ENCODE data around the gene AFAP1L2.

AFAP1L2 gene

DNA sequence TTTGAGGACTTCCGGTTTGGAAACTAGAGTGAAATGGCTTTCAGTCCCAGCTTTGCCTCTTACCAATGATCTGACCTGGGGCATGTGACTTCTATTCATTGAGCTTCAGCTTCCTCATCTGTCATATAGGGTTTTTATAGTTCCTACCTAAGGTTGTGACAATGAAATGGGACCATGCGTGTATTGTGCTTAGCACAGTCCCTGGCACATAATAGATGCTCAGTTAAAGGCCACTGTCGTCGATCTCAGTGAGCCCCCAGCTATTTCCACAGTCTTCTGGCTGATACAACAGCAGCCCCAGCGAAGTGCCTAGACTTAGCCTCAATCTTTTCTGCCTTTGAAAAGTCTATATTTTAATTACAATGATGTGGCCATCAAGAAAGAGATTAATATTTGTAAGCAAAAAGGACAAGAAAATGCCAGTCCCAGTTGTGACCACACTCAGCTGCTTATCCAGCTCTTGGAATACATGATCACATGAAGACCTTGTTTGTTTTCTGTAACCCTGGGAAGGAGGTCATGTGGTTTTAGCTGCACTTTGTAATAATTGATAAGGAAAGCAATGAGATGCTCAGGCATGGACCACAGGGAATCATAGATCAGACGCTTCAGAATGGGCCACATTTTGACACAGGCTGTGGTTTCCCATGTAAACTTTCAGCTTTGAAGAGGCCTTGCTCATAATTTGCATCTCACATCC is 120.6 kb downstream of the AFAP1L2 start:
- FAIRE-seq, result no peak

DNA sequence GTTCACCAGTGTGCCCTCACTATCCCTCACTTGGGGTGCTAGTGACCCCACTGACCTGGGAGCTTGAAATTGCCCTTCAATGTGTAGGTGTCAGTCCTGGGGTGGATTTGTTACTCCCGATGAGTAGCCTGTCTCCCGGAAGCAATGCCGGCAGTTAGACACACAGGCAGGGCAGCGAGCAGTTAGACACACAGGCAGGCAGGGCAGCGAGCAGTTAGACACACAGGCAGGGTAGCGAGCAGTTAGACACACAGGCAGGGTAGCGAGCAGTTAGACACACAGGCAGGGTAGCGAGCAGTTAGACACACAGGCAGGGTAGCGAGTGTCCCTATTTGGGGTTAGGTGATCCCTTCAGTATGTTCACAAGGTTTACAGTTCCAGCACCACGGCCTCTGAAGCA is 121.2 kb downstream of the AFAP1L2 start:
- no peak for FAIRE-seq

DNA sequence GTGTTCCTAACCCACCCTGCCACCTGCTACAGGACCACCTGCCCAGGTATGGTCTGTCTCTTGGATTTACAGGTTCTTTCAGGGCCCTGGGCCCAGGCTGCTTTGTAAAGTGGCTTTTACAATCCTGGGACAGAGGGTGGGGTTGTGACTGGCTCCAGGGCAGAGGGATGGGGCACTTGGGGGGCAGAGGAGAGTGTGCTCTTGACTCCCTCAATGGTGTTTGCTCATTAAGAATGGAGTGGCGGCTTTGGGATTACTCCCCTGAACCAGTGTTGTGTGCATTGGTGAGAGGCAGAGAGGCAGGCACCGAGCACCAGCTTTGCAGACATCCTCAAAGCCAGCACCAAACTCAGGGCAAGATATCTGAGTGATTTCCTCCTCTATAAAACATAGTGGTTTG is 121.8 kb downstream of the AFAP1L2 start:
- FAIRE-seq, result no peak

DNA sequence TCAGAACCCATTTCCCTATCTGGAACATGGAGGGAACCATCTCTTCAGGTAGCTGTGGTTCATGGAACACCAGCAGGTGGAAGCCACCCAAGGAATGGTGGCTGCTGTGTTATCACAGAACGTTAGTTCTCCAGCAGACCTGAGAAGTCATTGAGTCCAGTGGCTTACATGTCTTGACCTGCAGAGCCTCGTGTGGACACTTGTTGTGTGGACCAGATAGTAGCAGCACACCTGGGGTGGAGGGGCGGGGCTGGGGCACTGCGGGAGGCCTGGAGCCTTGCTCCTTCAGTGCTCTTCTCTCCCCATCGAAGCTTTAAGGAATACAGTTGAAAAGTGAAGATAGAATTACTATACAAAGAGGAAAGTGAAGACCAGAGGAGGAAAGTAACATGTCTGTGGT is 122.8 kb downstream of the AFAP1L2 start:
- no peak for FAIRE-seq

DNA sequence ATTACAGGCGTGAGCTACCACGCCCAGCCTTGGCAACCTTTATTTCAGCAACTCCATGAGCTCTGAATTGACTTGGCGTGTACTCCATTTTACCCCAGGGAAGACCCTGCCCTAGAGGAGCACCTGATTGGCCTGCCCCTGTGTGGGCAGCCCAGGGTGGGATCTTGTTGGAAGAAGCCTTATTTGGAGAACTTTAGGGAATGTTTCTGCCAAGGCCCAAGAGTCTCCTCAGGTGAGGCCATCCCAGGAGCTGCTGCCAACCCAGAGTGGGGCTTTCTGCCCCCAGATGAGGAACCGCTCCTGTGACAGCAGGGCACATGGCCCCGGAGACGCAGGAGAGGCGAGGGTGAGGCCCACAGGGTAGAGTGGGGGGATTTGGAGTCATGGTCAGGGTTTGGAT is 123.3 kb downstream of the AFAP1L2 start:
- FAIRE-seq, result no peak

DNA sequence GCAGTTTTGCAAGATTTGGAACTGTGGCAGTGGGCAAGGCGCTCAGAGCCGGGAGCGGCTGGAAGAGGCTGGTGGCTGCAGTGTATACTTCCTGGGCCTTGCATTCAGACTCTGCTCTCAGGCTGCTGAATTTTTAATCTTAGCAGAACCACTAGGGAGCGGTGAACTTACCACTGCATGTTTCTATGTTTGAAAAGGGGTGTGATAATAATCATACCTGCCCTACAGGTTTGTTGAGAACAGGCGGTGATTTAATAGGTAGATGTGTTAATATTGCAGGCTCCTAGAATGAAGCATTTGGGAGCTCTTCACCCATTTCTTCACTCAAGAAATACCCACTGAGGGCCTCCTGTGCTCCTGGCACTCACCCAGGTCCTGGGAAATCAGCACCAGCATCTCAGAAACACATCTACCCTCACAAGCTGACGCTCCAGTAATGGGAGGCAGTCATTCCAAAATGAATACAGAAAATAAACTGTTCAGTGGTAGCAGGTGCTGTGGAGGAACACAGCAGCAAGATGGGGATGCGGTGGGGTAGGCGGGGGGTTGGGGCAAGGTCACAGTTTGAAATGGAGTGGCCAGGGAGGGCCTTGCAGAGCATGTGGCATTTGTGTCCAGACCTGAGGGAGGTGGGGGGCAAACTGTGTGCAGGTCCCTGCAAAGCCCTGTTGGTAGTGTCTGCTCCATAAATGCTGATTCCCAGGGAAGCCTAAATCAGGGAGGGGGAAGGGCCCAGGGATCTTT is 124.2 kb downstream of the AFAP1L2 start:
- FAIRE-seq, result no peak

DNA sequence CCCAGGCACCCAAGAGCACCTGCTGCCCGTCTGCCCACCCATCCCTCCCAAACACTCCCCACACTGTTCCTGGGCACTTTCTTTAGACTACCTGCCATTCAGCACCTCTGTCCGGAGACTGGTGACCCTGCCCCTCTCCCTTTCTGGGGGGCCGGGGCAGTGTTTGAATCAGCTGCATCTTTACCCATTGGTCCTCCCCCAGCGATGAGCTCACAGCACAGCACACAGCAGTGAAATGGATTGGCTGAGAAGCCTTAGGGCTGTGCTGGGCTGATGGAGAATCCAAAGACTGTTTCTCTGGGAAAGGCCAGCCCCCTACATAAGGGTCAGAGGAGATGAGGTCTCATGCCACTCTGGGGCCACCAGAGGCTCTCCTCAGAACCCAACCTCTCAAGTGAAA is 125.0 kb downstream of the AFAP1L2 start:
- FAIRE-seq, result no peak

DNA sequence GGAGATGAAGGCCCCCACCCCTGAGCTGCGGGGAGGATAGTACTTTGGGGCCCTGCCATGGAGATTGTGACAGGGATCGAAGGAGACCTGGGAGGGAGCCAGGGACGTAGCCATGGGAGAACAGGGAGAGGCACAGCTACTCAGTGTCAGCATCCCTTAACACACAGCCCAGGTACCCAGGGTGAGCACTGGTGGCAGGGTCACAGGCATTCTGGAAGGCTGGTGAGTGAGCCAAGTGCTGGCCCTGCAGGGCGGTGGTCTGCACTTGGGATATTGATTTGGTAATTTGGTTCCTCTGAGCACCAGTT is 125.5 kb downstream of the AFAP1L2 start:
- FAIRE-seq, result no peak

DNA sequence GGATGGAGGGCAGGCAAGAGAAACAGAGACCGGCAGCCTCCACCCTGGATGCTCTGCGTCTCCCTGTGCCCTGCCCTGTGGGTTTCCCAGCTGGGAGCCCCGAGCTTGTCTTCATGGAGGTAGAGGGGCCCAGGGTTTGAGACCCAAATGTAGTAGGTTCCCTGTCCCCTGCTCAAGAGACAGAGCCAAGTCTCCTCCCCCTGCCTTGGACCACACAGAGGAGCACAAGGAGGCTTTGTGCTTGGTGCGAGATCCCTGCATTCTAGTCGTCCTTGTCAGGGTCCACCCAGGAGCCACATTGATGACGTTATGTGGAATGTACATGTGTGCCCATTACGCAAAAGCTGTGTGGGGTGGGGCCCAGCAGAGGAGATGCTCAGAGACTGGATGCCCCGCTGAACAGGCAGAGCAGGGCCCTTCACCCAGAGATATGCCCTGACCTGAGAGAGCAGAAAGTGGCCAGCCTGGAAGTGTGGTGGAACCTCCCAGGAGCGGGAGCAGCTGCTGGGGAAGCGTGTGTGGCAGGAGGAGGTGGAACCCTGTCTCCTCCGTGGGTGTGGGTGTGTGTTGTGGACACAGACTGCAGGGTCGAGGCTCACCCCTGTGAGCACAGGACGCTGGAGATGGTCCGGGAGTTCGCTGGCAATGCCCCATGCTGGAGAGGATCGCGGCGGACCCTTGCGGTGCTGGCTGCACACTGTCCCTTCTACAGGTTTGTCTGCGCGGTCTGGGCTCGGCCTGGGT is 126.0 kb downstream of the AFAP1L2 start:
- FAIRE-seq, result no peak

DNA sequence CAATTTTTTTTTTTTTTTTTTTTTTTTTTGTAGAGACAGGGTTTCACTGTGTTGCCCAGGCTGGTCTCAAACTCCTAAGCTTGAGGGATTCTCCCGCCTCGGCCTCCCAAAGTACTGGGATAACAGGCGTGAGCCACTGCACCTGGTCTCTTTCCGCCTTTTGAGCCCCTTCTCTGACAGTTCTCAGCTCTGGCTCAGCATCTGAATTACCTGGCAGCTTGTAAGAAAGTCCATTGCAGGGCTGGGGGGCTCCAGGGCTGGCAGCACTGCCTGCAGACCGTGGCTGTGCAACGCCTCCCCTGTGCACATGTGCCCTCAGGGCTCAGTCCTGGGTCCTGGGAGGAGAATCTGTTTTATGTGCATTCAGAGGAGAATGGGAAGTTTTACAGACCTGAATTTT is 127.6 kb downstream of the AFAP1L2 start:
- FAIRE-seq, result no peak

DNA sequence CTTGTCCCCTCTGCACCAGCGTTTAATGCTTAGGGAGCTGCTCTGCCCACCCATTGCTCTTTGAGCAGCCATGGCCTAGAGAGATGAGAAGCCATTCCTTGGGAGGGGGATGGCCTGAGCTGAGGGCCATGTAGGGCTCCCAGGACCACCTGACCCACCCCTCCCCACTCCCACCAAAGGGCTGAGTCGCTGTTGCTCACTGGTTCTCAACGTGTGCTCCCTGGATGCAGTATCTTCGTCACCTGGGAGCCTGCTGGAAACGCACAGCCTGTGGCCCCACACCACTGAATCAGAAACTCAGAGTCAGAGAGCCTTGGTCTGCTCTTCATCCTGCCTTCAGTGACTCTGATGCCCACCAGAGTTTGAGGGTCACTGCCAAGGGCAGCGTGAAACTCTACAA is 128.2 kb downstream of the AFAP1L2 start:
- no peak for FAIRE-seq

DNA sequence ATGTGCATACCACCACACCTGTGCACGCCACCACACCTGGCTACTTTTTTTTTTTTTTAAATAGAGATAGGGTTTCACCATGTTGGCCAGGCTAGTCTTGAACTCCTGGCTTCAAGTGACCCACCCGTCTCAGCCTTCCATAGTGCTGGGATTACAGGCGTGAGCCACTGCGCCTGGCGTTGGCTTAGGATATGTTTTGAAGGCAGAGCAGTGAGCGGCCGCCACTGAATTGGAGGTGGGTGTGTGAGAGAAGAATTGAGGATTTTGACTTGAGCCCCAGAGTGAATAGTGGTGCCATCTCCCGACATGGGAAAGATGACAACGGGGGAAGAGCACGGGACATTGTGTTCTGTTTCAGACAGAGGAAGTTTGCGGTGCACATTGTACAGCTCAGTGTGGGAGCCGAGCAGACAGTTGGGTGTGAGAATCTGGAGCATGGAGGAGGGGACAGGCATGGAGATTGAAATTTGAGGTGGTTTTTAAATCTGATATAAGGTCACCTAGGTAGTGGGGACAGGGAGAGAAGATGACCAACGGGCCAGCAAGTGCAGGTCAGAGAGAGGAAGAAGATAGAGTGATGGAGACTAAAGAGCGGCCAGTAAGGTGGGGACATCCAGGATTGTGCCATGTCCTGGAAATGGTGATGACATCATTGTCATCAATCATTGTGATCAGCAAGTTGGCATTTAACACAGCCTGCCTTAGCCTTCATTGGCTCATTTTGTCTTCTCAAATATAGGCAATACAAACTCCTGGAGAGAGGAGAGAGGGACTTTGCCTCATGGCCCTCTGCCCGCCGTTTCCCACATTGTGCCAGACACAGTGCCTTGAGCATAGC is 129.5 kb downstream of the AFAP1L2 start:
- no peak for FAIRE-seq

DNA sequence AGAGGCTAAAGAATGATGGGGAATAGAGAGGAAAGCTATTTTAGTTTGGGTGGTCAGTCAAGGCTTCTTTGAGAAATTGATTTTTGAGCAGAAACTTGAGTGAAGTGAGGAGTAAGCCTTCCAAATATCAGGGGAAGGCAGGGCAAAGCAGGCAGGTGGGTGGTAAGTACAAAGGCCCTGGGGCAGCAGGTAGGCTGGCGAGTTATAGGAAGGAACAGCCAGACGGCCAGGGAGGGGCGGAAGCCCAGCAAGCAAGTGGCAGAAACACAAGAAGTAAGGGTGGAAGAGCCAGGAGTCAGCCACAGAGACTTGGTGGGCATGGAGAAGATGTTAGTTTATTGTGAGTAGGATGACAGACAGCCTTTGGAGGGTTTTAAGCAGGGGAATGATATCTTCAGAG is 130.4 kb downstream of the AFAP1L2 start:
- no peak for FAIRE-seq

DNA sequence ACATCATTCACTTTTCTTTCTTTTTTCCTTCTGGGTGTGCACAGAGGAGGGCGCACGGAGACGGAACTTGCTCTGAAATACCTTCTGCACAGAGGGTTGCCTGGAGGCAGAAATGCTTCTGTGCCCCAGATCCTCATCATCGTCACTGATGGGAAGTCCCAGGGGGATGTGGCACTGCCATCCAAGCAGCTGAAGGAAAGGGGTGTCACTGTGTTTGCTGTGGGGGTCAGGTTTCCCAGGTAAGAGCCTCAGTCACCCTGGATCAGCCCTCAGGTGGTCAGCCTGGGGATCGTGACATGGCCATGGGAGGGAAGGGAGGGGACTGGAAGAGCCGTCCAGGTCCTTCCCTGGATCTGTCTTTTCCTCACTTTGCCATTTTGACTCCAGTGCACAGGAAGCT is 131.6 kb downstream of the AFAP1L2 start:
- no peak for FAIRE-seq

DNA sequence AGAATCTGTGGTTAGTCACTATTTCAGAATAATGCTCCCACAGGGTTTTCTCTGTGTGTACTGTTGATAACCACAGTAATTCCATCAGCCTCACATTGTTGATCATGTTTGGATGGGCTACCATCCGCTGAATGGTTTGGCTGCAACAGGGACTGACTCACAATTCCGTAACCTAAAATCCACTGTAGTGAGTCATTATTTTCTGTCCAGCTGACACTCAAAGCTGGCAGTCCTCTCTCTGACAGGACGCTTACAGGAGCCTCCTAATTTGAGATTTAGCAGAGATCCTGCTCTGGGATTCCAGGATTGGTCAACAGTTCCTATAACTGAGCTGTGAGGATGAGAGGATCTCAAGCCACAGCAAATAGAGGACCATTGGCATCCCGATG is 132.5 kb downstream of the AFAP1L2 start:
- FAIRE-seq, result no peak

DNA sequence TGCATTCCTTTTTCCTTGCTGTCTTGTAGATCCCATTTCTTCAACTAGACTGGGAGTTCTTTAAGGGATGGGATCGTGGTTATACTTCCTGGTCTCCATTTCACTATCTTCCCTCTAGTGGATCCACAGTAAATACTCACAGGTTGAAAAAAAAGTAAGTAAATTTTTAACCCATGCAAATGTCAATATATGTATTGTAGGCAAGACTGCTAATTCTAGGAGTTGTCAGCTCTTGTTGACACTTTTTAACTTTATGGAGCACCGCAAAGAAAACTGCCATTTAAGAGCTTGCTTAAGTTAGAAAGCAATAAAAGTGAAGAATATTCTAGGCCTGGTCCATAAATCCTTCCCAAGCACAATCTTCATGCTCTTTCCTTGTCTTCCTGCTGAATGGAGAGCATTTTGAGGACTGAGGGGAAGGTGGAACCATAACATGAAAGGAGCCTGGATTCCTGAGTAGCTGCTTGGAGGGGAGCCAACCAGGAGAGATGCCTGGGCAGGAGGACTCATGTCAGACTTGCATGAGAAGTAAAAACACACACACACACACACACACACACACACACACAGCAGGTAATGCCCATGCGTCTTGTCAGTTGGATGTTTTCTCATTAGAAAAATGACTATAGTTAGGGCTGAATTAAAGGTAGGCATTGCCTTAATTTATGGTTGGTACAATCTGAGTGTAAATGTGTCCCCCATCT is 133.1 kb downstream of the AFAP1L2 start:
- FAIRE-seq, result no peak

DNA sequence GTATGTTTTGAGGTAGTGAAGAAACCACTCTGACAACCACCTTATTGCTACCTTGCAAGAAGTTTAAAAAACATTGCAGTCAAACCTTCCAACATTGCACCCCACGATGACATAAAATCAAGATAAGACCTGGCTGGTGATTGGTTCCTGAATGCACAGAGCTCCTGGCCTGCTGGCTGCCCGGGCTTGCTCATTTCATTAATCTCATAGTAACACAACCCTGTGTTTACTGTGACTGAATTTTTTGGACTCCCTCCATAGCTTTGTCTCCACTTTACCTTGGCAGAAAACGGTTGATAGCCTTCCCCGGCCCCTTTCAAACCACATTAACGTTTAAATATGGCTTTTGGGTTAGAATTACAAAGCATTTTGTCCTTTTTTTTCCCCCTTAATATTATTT is 137.8 kb downstream of the AFAP1L2 start:
- FAIRE-seq, result no peak

DNA sequence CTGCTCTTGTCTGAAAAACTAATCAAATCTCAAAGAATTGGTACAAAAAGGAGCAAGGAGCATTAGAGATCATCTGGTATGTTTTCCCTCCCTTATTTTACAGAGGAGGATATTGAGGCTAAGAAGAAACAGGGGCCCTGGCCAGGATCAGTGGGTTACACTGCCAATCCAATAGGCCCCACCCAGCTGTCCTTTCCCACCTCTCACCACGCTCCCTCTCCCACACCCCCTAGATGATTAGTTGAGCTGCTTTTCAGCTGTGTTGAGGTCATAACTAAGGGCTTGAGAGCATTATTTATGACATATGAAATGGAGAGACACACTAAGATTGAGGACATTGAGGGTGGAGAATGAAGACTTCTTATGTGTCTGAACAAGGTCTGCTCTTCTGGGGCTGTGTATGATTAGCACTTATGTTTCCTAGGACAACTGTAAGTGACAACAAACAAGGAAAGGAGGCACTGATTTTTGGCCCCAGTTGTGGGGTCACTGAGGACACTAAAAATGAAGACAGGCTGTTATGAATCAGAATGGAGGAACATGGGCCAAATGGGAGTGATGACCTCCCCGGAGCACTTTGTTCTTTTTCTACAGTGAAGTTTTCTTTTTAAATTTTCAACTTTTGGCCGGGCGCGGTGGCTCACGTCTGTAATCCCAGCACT is 138.8 kb downstream of the AFAP1L2 start:
- no peak for FAIRE-seq

DNA sequence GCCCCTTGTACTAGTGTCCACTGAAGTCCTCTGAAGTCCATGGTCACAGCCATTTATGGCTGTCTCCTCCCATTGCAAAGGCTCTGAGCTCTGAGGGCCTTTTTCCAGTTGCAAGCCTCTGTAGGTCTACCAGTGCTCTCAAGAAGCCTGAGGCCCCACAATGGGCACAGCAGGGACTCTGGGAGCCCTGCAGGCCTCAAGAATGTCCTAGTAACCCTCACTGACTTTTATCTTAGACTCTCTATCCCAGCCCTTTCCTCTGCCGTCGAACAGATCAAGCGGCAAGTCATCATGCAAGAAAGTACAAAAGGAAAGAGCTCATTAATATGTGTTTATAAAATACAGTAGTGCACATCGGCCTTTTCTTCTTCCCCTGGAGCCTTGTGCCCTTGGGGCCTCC is 141.8 kb downstream of the AFAP1L2 start:
- no peak for FAIRE-seq

DNA sequence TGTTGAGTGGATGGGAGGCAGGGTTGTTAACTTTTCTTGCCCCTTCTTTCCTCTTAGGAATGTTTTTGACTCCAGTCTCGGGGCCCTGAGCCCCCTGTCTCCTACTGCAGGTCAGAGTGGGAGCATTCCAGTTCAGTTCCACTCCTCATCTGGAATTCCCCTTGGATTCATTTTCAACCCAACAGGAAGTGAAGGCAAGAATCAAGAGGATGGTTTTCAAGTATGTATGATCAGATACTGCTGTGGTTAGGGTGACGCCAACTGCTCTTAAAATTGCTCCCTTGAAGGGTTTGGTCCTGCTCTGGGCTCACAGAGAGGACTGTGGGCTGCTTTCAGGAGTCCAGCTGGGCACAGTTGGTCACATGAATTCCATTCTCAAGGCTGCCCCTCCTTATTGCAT is 143.2 kb downstream of the AFAP1L2 start:
- FAIRE-seq, result no peak

DNA sequence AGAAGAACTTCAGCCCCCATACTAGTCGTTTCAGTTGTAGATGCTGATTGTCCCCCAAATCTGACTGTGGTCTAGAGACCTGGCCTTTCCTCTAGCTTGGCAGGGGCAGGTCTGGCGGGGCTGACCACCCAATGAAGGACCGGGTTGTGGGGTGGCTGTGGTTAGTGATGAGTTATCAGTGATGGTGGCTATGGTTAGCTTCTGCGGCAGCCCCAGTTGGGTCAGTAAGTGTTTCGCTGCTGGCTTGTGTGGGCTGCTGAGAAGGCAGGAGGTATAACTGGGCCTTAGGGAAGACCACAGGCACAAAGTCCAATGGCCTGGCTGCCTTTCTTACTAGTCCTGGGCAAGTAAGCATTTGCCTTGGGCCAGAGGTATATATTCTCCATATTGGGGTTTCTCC is 143.9 kb downstream of the AFAP1L2 start:
- FAIRE-seq, result no peak

DNA sequence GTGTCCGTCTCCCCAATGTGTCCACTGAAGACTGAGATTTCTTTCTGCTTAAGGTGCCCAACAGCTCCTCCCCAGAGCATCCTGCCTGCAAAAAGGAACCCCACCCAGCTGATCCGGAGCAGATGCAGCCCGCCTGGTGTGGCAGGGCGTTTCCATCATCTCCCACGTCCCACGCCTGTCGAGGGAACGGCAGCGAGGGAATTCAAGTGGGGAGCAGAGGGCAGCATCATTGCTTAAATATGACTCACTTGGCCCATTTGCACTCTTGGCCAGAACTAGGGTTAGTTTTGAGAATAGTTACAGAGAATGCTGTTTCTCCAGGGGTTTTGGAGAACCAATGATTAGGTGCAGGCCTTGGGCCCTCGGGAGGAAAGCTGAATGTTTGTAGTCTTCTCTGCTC is 144.5 kb downstream of the AFAP1L2 start:
- no peak for FAIRE-seq
